Mammary epithelial cell (primary cell): ENCODE measurements around the gene TTLL6.

Experiments used
- EZH2 ChIP-seq: IDR thresholded peaks from 2 replicates; pipeline ENCODE4 v1.6.1; 2012; ENCODE audit warnings: low read length, inconsistent platforms, borderline replicate concordance
- TF ChIP-seq, protein P1 (sequence below), 2 donors: IDR thresholded peaks in 1 of 2; conservative IDR thresholded peaks in 1 of 2; 2 replicates each; pipeline ENCODE4 v1.5.1; 2011 to 2012; ENCODE audit warnings: inconsistent platforms in 2 of 2, low read length in 2 of 2, mild to moderate bottlenecking in 2 of 2, control low read depth in 1 of 2, low read depth in 1 of 2; ENCODE audit not compliant: insufficient read depth in 1 of 2; ENCODE audit errors: extremely low read depth in 1 of 2

DNA sequence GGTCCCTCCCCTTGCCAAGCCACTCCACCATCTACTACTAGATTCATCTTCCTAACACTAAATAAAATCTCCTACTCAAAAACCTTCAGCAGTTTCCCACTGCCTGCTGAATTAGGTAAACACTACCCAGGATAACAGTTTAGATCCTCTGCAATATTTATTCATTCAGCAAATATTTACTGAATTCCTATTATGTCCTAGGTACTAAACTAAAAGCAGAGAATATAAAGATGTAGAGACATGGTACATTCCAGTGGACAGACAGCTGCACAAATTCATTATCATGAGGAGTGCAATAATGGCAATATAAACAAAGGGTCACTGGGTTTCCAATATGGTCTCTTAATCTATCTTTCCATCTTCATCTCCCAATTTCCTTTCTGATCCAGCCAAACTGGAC is 57.7 kb downstream of the TTLL6 start:
- no peak for TF ChIP-seq EZH2
- TF ChIP-seq, protein P1, sequence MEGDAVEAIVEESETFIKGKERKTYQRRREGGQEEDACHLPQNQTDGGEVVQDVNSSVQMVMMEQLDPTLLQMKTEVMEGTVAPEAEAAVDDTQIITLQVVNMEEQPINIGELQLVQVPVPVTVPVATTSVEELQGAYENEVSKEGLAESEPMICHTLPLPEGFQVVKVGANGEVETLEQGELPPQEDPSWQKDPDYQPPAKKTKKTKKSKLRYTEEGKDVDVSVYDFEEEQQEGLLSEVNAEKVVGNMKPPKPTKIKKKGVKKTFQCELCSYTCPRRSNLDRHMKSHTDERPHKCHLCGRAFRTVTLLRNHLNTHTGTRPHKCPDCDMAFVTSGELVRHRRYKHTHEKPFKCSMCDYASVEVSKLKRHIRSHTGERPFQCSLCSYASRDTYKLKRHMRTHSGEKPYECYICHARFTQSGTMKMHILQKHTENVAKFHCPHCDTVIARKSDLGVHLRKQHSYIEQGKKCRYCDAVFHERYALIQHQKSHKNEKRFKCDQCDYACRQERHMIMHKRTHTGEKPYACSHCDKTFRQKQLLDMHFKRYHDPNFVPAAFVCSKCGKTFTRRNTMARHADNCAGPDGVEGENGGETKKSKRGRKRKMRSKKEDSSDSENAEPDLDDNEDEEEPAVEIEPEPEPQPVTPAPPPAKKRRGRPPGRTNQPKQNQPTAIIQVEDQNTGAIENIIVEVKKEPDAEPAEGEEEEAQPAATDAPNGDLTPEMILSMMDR (conservative IDR thresholded peaks at IDR 0.05 in 1 of 2, IDR thresholded peaks at IDR 0.05 in 1 of 2; ENCODE audit: extremely low read depth in 1 of 2, insufficient read depth in 1 of 2, low read depth in 1 of 2, low read length in 2 of 2): no peak
